ENCODE data around the gene STARD9.
A peak's percentile ranks its signal among the peaks of the same experiment; 100 is the strongest.
"Not testable (repeated sequence)": the region's sequence is repeated elsewhere in the genome, so short reads cannot be mapped to it uniquely, and the experiment has no call there.

The STARD9 gene

DNA sequence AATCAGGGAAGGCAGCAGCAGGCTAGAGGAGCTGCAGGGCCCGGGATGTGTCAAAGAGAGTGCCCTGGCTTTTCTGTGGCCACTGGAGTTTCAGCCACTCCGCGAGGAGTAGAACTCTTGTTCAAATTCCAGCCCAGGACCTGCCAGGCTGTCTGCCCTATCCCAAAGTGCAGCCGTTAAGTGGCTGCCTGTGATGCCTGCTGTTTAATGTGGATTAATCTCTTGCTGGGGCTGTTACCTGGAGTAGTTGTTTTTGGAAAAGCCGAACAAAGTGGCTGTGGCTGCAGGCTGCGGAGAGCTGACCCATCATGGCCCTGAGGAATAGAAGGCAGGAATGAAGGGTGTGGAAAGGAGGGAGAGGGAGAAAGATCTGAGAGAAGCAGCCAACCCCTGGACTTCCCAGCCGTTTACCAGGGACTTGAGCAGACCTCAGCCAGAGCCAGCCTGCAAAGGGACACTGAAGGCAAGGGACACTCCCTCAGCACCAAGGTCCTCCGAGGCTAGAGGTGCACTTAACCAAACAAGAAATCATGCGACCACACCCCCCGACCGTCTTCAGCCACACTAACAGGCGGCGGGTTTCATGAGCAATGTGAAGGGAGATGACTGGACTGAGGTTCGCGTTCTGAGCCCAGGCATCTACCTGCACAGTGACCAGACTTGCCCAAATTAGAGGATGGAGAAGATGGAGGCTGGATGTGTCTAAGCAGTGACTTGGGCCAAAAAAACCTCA is 156.9 kb downstream of the STARD9 start:
- no peak for DNase-seq

DNA sequence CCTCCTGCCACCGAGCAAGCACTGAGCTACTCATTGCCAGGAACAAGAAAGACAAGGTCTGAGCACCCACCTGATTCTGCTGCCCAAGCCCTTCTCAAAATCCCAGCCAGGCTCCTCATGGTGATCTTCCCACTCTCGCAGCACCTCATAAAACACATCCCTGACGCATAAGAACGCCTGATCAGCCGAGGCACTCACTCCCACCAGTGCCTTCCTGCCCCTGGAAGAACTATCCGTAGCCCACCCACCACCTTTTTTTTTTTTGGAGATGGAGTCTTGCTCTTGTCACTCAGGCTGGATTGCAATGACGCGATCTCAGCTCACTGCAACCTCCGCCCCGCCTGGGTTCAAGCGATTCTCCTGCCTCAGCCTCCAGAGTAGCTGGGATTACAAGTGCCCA is 157.6 kb downstream of the STARD9 start:
- no peak for DNase-seq

DNA sequence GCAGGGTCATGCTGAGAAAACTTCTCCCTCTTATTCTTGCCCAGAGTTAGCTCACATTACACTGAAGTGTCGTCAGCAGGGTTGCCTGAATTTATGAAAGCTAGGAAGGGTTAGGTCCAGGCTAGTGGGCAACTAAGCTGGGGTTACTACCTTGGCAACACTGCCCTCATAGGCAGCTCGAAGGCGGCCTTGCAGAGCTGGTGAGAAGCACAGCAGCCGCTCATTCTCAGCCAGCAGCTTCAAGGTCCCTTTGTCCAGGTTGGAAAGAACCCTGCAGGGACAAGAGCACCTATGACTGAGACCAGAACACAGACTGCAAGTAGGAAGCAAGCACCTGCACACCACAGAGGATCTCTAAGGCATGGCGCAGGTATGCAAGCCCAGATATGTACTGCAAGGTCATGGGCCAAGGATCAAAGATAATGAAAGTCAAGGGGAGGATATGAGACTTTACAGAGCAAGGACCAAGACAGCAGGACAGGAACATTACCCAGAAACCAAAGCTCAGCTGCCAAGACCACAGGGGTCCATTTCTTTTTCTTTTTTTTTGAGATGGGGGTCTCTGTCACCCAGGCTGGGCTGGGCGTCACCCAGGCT is 158.8 kb downstream of the STARD9 start:
- DNase-seq, result no peak

DNA sequence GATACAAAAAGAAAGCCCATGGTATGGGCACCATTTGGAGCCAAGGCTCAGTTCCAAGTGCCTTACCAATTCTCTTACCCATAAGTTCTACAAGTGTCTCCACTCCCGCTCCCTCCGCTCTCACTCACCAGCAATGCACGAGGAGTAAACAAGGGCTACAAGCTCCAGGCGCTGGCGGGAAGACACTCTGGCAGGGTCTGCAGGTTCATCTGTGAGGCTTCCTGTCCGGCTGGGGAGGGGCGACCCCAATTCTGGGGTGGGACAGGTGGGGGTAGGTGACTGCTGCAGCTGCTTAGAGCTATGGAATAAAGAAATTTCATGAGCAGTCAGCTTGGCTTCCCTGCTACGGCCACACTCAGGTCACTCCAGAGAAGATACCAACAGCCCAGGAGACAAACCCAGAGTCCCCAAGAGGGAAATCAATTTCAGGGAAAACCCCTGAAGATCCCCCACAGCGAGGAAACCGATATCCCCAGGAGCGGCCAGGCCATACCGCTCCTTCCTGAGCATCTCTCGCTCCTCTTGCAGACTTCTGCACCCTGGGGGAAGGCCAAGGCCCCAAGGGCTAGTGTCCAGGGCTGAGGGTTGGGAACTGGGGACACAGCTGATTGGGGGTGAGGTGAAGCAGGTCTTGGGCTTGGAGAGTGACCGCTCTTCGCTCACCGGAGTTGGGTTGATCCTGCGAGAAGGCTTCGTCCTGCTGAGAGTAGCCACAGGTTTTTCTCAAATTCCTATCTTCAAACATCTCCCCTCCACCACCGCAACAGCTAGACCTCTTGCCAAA is 160.2 kb downstream of the STARD9 start:
- no peak for DNase-seq

DNA sequence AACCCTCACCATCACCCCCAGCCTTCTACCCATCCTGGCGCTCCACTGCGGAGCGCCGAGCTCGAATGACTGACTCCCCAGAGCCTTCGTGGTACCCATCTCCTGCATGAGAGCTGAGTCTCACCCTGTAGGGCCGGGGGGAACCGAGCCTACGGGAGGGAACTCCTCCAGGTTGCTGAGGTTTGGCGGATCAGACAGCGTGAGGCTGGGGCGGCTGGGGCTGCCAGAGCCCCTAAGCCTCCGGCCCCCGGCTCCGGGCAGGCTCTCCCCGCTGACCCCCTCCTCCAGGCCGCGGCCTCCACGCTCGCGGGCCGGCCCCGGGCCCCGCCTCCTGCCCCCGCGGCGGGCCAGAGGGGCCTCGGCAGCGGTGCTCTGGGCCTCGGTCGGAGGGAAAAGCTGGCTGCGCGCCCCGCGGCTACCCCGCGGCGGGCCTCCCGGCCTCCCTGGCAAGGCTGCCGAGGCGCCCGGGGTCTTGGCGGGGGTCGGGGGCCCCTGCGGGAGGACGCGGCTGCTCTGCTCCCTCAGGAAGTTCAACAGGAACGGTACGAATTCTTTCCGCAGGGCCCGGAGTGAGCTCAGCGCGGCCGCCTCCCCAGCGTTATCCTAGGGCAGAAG is 160.9 kb downstream of the STARD9 start:
- peak; percentile 6 for DNase-seq

DNA sequence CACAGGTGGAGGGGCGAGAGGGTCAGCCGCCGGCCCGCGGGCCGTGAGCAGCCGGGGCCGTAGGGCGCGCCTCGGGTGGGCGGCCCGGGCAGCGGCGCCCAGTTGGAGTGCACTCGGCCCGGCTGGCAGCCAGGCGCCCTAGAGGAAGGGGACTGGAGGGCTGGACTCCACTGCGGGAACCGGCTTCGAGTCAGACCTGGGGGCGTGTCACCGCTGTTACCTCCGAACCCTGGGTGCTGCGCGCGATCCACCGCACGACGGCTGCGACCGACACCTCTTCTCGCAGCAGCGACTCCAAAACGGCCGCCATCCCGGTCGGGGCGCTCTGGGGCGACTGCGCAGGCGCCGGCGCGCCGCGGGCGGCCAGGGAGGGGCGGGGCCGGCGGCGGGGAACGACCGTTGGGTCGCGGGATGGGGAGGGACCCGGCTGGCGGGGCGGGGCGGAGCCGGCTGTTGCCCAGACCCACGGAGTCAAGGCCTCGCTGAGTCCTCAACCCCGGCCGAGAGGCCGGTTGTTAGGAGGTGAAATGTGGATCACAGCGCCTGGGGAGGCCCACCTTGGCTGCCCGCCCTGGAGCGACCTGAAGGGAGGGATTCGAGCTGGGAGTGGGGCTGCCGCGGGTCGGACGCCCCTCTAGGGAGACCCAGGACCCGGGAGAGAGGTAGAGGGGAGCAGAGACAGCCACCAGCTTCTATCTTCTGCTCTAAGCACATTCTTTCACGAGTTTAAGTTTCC is 161.6 kb downstream of the STARD9 start, which contains the start of gene CDAN1:
Gene CDAN1, minus strand, starts transcription at position 336 of the 736 bp plus-strand sequence. Its CDS starts 26 bp downstream, at position 310.
- peak; percentile 87 for DNase-seq

DNA sequence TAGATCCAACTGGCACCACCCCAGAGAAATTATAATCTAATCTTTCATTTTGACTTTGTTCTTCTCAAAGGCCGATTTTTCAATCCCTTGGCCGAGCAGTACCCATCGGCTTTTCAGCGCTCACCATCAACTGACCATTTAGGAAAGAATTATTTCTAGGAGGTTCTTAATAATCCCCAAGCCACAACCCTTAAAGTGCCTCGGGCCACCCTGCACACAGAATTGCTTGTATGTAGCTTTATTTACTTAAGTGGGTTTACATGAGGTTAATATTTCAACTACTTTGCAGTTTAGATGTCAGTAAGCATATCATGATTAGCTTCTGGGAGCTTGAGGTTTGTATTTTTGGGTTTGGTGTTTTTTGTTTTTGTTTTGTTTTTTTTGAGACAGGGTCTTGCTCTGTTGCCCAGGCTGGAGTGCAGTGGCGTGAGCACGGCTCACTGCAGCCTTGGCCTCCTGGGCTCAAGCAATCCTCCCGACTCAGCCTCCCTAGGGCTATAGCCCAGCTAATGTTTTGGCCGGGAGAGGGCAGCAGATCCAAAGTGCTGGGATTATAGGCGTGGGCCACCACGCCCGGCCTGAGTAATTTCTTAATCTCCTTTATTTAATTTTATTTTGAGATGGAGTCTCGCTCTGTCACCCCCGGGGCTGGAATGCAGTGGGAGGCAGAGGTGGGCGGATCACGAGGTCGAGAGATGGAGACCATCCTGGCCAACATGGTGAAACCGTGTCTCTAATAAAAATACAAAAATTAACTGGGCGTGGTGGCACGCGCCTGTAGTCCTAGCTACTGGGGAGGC is 162.3 kb downstream of the STARD9 start:
- DNase-seq, result no peak

DNA sequence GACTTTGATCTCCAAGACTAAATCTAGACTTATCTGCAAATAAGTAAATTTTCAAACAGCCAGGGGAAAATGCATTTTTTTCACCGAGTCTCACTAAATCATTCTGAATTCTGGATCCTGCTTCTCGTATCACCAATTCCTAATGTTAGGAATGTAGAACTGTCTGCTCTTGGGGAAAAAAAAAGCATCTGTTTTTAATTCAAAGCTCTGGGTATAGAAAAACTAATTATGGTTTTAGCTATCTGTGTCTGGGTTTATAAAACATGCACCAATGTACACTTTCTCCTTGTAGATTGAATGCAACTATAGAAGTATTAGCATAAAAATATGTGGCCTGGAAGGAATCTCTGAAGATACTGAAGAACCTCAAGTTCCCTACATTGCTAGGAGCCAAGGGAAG is 166.3 kb downstream of the STARD9 start:
- DNase-seq, result no peak

DNA sequence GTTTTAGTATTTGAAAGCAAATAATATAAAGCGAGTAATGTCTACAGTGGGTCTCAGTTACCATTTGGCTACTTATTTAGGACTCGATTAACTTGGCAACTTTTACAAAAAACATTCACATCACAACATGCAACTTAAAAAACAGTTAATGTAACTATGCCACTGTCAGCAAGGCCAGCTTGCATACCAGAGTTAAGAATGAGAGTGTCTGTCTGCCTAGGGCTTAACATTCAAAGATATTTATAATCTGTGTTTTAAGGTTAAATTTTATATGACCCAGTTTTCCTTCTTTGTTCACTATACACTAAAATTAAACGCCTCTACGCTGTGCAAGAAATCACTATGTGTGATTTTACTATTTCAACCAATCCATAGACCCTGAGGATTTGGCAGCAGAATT is 166.7 kb downstream of the STARD9 start:
- no peak for DNase-seq

DNA sequence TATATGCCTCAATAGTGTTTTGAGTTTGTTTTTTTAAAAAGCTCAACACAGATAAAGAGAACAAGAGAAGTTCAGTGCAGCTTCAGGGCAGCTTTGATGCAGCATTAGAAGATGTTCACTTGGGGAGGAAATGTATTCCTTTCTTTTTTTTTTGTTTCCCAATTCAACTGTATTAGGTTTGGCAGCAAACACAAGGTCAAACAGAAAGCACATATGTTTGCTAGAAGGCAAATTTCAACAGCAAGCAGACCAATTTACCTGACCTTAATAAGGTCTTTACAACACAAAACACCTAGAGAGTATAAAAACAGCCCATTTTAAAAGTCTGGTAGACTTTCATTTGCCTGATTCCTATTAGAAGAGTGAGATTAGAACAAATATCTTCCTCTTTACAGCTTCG is 168.8 kb downstream of the STARD9 start:
- no peak for DNase-seq

DNA sequence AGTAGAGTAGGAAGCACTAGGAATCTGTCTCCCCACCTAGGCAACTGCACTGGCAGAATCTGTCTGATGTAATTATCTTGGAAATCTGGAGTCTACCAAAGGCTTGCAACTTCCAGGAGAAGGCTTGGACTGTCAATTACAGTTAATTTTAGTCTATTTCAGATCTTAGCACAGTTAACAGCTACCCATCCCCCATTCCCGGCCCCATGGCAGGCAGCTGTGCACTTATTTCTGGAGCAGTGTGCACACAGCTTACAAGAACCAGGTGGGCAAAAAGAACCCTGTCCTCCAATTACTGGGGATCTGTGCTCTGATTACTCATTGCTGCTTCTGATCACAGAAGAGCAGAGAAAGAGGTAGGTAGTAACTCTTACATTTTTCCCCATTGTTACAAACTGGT is 173.9 kb downstream of the STARD9 start:
- DNase-seq, result no peak

DNA sequence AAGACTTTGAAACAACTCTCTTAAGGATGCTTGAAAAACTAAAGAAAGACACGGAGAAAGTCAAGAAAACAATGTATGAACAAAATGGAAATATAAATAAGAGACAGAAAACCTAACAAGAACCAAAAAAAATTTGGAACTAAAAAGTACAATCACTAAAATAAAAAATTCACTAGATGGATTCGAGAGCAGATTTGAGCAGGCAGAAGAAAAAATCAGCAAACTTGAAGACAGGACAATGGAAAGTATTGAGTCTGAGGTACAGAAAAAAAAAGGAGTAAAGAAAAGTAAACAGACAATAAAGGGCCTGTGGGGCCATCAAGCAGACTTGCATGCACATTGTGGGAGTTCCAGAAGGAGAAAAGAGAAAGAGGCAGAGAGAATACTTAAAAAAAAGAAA is 174.9 kb downstream of the STARD9 start:
- DNase-seq, result no peak

DNA sequence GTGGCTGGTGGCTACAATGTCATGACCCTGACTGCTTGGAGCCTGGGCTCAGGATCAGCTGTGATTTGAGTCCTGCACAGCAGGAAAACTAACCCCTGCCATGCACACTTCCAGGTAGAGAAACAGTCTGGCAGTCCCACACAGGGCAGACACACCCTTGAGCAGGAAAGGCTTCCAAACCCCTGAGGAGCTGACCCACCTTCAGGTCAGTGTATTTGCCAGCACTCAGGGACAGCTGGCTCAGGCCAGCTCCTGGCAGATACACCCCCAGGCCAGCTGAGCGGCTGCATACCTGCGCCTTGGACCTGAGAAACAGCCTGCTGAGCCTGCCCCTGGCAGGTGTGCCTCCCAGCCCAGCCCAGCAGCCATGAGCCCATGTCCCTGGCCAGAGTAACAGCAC is 183.7 kb downstream of the STARD9 start:
- no peak for DNase-seq

DNA sequence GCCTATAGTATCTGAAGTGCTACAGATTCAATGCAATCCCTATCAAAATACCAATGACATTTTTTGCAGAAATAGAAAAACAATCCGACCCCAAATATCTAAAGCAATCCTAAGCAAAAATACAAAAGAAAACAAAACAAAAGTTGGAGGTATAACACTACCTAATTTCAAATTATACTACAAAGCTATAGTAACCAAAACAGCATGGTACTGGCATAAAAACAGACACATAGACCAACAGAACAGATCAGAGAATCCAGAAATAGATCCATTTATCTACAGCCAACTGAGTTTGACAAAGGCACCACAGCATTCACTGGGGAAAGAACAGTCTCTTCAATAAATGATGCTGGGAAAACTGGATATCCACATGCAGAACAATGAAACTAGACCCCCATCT is 185.4 kb downstream of the STARD9 start:
- no peak for DNase-seq

DNA sequence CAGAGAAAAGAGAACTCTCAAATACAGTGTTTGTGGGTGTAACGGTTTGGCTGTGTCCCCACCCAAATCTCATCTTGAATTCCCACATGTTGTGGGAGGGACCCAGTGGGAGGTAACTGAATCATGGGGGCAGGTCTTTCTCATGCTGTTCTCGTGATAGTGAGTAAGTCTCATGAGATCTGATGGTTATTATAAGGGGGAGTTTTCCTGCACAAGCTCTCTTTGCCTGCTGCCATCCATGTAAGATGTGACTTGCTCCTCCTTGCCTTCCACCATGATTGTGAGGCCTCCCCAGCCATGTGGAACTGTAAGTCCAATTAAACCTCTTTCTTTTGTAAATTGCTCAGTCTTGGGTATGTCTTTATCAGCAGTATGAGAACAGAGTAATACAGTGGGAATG is 186.4 kb downstream of the STARD9 start:
- not testable (repeated sequence) for DNase-seq

DNA sequence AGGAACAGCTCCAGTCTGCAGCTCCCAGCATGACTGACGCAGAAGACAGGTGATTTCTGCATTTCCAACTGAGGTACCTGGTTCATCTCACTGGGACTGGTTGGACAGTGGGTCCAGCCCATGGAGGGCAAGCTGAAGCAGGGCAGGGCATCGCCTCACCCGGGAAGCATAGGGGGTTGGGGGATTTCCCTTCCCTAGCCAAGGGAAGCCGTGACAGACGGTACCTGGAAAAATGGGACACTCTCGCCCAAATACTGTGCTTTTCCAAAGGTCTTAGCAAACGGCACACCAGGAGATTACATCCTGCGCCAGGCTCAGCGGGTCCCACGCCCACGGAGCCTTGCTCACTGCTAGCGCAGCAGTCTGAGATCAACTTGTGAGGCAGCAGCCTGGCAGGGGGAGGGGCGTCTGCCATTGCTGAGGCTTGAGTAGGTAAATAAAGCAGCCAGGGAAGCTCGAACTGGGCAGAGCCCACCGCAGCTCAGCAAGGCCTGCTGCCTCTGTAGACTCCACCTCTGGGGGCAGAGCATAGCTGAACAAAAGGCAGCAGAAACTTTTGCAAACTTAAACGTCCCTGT is 188.8 kb downstream of the STARD9 start:
- not testable (repeated sequence) for DNase-seq

DNA sequence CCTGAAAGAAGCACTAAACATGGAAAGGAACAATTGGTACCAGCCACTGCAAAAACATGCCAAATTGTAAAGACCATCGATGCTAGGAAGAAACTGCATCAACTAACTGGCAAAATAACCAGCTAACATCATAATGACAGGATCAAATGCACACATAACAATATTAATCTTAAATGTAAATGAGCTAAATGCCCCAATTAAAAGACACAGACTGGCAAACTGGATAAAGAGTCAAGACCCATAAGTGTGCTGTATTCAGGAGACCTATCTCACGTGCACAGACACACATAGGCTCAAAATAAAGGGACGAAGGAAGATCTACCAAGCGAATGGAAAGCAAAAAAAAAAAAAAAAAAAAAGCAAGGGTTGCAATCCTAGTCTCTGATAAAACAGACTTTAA is 190.7 kb downstream of the STARD9 start:
- not testable (repeated sequence) for DNase-seq

Measured in inflammatory macrophage treated with lipopolysaccharide for 4 hours (primary cell).